ENCODE measurements around the gene PLA2G4F. TPM values are rescaled to one million over a fixed set of nuclear protein-coding genes. Genes with fewer than 3 reads are reported as not detected.

The PLA2G4F gene
- total RNA-seq, 1 experiment from 2014 or later = 0.05 TPM

DNA sequence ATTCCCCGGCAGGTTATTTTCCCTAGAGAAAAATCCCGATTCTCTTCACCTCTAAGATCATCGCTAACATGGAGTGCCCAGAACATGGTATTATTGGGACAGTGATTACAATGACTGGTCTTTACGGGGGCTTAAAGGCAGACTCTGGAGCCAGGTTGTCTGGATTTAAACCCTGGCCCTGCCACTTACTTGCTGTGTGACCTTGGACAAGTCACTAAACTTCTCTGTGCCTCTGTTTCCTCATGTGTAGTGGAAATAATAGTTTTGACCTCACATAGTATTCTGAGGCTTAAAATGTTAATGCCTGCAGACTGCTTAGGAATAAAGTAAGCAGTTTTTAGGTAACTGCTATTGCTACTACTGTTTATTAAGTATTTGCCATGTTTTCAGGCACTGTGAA is 66.5 kb downstream of the PLA2G4F start:
- TF ChIP-seq SP1 (IDR thresholded peaks at IDR 0.05; ENCODE audit: low read depth) (no peak), JUND (IDR thresholded peaks at IDR 0.05) (no peak), POLR2AphosphoS5 (IDR thresholded peaks at IDR 0.05; ENCODE audit: low read depth, low read length) (no peak), ZFX (IDR thresholded peaks at IDR 0.05) (no peak), EGR1 (IDR thresholded peaks at IDR 0.05; ENCODE audit: low read depth) (no peak), SRF (IDR thresholded peaks at IDR 0.05; ENCODE audit: low read depth) (no peak), EZH2 (IDR thresholded peaks at IDR 0.05) (no peak)
- Histone ChIP-seq H3K4me2 (ENCODE audit: low read length) (no peak overlapping the region), H3K27ac (ENCODE audit: low read depth, low read length) (no peak overlapping the region), H3K36me3 (ENCODE audit: control insufficient read depth in 1 of 2, insufficient read depth in 2 of 2, low read length in 2 of 2) (no peaks in the 10 kb centered on the region), H3K79me2 (ENCODE audit: insufficient read depth, low read length) (no peaks in the 10 kb centered on the region), H2AFZ (ENCODE audit: low read depth, low read length, poor library complexity, severe bottlenecking) (no peak overlapping the region), H3K9ac (ENCODE audit: low read length) (no peak overlapping the region), H3K4me3 (replicated peaks in 1 of 2; ENCODE audit: low read depth in 1 of 2, low read length in 2 of 2) (no peak overlapping the region), H3K9me2 (ENCODE audit: insufficient read depth) (no peaks in the 10 kb centered on the region), H3K27me3 (ENCODE audit: insufficient read depth, low read length) (no peaks in the 10 kb centered on the region), H3K4me1 (ENCODE audit: control insufficient read depth in 1 of 2, insufficient read depth in 2 of 2, low read length in 2 of 2) (peaks cover 11 to 36% of the 10 kb centered on the region in 2 experiments), H4K20me1 (ENCODE audit: insufficient read depth) (no peaks in the 10 kb centered on the region), H3K9me3 (ENCODE audit: control insufficient read depth in 1 of 2, insufficient read depth in 1 of 2, low read depth in 1 of 2, low read length in 2 of 2) (no peaks in the 10 kb centered on the region)
- BruUV-seq (replicated peaks) = no TSS peak
- ChIA-PET CTCF (no interaction called here), RAD21 (ENCODE audit: low non-redundant PET in 1 of 2, low total read pairs in 2 of 2, uncharacterized antibody in 2 of 2, unreplicated experiment in 2 of 2) (no interaction called here), POLR2A (no interaction called here)
- no peak for ATAC-seq
- intact Hi-C loops (cut with micrococcal nuclease) = no loop called here
- no peak for DNase-seq (ENCODE audit: low read depth, low spot score)

MicroRNAs within 50 kb of the gene (microRNA counts, 767-probe panel; counts per million panel counts)
- not detected for microRNA hsa-miR-627

Small RNA genes within 50 kb of the gene (microRNA-seq; reads per million reads assigned to microRNA genes)
- gene MIR627 (ENCODE audit: borderline number of aligned reads) = 113 reads per million, percentile 64 among the genes with 10 or more reads in this experiment

Other genes with a start within 250 kb of the PLA2G4F start
- 28.0 TPM for gene EHD4, start 184.1 kb downstream of the PLA2G4F start, total RNA-seq (2021; ENCODE audit: unreplicated experiment)
- not detected for gene PLA2G4E, start 135.6 kb downstream of the PLA2G4F start, total RNA-seq (2021; ENCODE audit: unreplicated experiment)
- gene PLA2G4D, start 62.1 kb downstream of the PLA2G4F start, total RNA-seq (2021; ENCODE audit: unreplicated experiment) = 0.34 TPM
- gene VPS39, start 51.7 kb upstream of the PLA2G4F start, total RNA-seq (2021; ENCODE audit: unreplicated experiment) = 40.1 TPM
- 13.1 TPM for gene GANC, start 116.6 kb upstream of the PLA2G4F start, total RNA-seq (2021; ENCODE audit: unreplicated experiment)
- 44.0 TPM for gene TMEM87A, start 116.8 kb upstream of the PLA2G4F start, total RNA-seq (2021; ENCODE audit: unreplicated experiment)
- 1.8 TPM for gene CAPN3, start 202.9 kb upstream of the PLA2G4F start, total RNA-seq (2021; ENCODE audit: unreplicated experiment)

Data from HCT116 (cell line).